ENCODE results near the gene DEFB119. TPM values are rescaled to one million over a fixed set of nuclear protein-coding genes. Genes with fewer than 3 reads are reported as not detected.

The DEFB119 gene
- total RNA-seq, 1 donor from 2014 or later: not detected

Other genes with a start within 250 kb of the DEFB119 start
- not detected in 2 replicates for gene DEFB115, start 132.9 kb downstream of the DEFB119 start, total RNA-seq
- not detected in 2 replicates for gene DEFB116, start 82.0 kb downstream of the DEFB119 start, total RNA-seq
- not detected in 2 replicates for gene DEFB118, start 22.0 kb downstream of the DEFB119 start, total RNA-seq
- gene DEFB121, start 15.6 kb upstream of the DEFB119 start, total RNA-seq: not detected in 2 replicates
- not detected in 2 replicates for gene DEFB123, start 50.0 kb upstream of the DEFB119 start, total RNA-seq
- gene DEFB124, start 84.5 kb upstream of the DEFB119 start, total RNA-seq: not detected in 2 replicates
- 0.32 TPM in 1 of 2 replicates, not detected in the other for gene REM1, start 84.7 kb upstream of the DEFB119 start, total RNA-seq
- 53.3 and 69.3 TPM in 2 replicates for gene HM13, start 123.9 kb upstream of the DEFB119 start, total RNA-seq
- 180 and 213 TPM in 2 replicates for gene ID1, start 214.7 kb upstream of the DEFB119 start, total RNA-seq
- not detected in 2 replicates for gene COX4I2, start 247.3 kb upstream of the DEFB119 start, total RNA-seq